PC-9 (cell line): ENCODE measurements around the gene COL11A2. TPM values are rescaled to one million over a fixed set of nuclear protein-coding genes. Genes with fewer than 3 reads are reported as not detected.

Source experiments
- Bru-seq: library from RNA; stranded (reverse); fragments of 400-500 nt; gene quantifications from one replicate; lab custom pipeline; 2021; lab: Mats Ljungman, UMichigan
- BruChase-seq, 2 experiments: library from RNA; stranded (reverse); fragments of 400-500 nt; gene quantifications; one replicate each; lab custom pipeline; 2021; lab: Mats Ljungman, UMichigan
- BruUV-seq: library from RNA; stranded (reverse); fragments of 400-500 nt; replicated peaks from 2 replicates; lab custom pipeline; 2021; lab: Mats Ljungman, UMichigan
- CTCF ChIA-PET: fragments of 300-600 bp; sonication (Branson Sonifier 250); formaldehyde crosslinking; loops from one replicate; lab custom pipeline; 2022; ENCODE audit warnings: antibody characterized with exemption; lab: Charles Lee
- POLR2A ChIA-PET: fragments of 300-600 bp; sonication (Branson Sonifier 250); formaldehyde crosslinking; loops from one replicate; lab custom pipeline; 2022; ENCODE audit warnings: antibody characterized with exemption; ENCODE audit not compliant: unreplicated experiment; lab: Charles Lee
- DNase-seq, 2 experiments: peaks; one replicate each; pipeline versions ENCODE4 v3.0.0 to v3.0.0-alpha.2; 2015 to 2022; ENCODE audit warnings: mixed read lengths in 1 of 2
- H2AFZ ChIP-seq: fragments of 200-600 bp; sonication (generic); 2 replicates; pipeline ENCODE4 v1.8.1; 2017; ENCODE audit warnings: antibody characterized with exemption
- H3F3A ChIP-seq: fragments of 200-600 bp; sonication (generic); 2 replicates; pipeline ENCODE4 v1.8.1; 2017; ENCODE audit warnings: antibody characterized with exemption, mild to moderate bottlenecking, low read depth; ENCODE audit not compliant: insufficient read depth
- H3K27ac ChIP-seq: fragments of 200-600 bp; sonication (generic); 2 replicates; pipeline ENCODE4 v1.6.1; 2016; ENCODE audit warnings: mixed run types
- H3K27me3 ChIP-seq: fragments of 200-600 bp; sonication (generic); 2 replicates; pipeline ENCODE4 v1.6.1; 2016; ENCODE audit warnings: low read depth, mixed run types; ENCODE audit not compliant: insufficient read depth
- H3K36me3 ChIP-seq: fragments of 200-600 bp; sonication (generic); 2 replicates; pipeline ENCODE4 v1.6.1; 2016; ENCODE audit warnings: low read depth, mixed run types
- H3K4me1 ChIP-seq: fragments of 200-600 bp; sonication (generic); replicated peaks from 2 replicates; pipeline ENCODE4 v1.6.1; 2016; ENCODE audit warnings: mixed run types; ENCODE audit not compliant: insufficient read depth
- H3K4me2 ChIP-seq: fragments of 200-600 bp; sonication (generic); 2 replicates; pipeline ENCODE4 v1.6.1; 2017; ENCODE audit warnings: mixed run types
- H3K4me3 ChIP-seq: fragments of 200-600 bp; sonication (generic); 2 replicates; pipeline ENCODE4 v1.6.1; 2016; ENCODE audit warnings: mixed run types
- H3K79me2 ChIP-seq: fragments of 200-600 bp; sonication (generic); 2 replicates; pipeline ENCODE4 v1.6.1; 2017; ENCODE audit warnings: low read depth, mixed run types
- H3K9me2 ChIP-seq: fragments of 200-600 bp; sonication (generic); 2 replicates; pipeline ENCODE4 v1.8.1; 2017; ENCODE audit warnings: mild to moderate bottlenecking; ENCODE audit not compliant: insufficient read depth
- H3K9me3 ChIP-seq: fragments of 200-600 bp; sonication (generic); 2 replicates; pipeline ENCODE4 v1.8.1; 2016; ENCODE audit warnings: low read depth; ENCODE audit not compliant: insufficient read depth
- H4K20me1 ChIP-seq: fragments of 200-600 bp; sonication (generic); 2 replicates; pipeline ENCODE4 v1.8.1; 2017; ENCODE audit not compliant: insufficient read depth
- CTCF ChIP-seq: fragments of 200-600 bp; sonication (generic); conservative IDR thresholded peaks from 2 replicates; pipeline ENCODE4 v1.6.1; 2017; ENCODE audit warnings: mixed run types, antibody characterized with exemption, mild to moderate bottlenecking, moderate library complexity
- EZH2 ChIP-seq: fragments of 200-600 bp; sonication (generic); IDR thresholded peaks from 2 replicates; pipeline ENCODE4 v1.8.0; 2017; ENCODE audit warnings: antibody characterized with exemption, low read depth
- intact Hi-C: fragments of 100-400 bp; cut with micrococcal nuclease; formaldehyde crosslinking; loops from one replicate; pipeline ENCODE4 v1.10.0; 2022; ENCODE audit not compliant: unreplicated experiment
- long read RNA-seq: library from polyadenylated mRNA; stranded (forward); transcript quantifications from one replicate; pipeline ENCODE4 v2.0.0, GENCODE V29; 2022
- total RNA-seq: library from RNA; stranded (reverse); gene quantifications from 2 replicates; pipeline ENCODE4 v1.2.3, GENCODE V29; 2021

The COL11A2 gene
- 2.2 and 3.4 TPM in 2 replicates for total RNA-seq
- percentile 23 among the genes with signal in this experiment for Bru-seq, nascent RNA
- BruChase-seq, experiment 1, labeled RNA remaining after a 2-hour chase = percentile 33 among the genes with signal in this experiment
- percentile 41 among the genes with signal in this experiment for BruChase-seq, experiment 2, labeled RNA remaining after a 6-hour chase
- long read RNA-seq, partial matches to known transcripts = 3 of 3 reads
- long read RNA-seq, other reads (novel, unspliced or antisense) = 0 of 3 reads

DNA sequence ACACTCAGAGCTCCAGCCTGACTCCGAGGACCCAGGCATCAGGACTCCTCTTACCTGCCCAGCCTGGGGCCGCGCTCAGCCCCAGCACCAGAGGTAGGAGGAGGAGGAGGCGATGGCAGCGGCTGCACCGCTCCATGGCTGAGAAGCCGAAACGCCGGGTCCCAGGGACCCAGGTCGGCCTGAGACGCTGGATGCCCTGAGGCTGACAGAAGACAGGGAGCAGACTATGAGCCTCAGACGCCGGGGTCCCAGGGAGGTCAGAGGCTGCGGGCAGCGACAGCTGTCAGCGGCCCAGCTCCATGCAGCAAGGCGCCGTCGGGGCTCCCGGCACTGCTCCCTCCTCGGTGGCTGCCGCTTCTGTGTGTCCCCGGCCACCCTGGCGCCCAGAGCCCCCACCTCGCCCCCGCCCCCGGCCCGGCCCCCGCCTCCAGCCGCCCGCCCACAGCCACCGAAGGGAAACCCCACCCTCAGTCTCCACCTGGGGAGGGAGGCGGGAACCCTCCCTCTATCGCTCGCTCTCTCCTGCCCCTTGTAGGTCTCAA lies at the start of gene COL11A2:
Gene COL11A2 (minus strand): TSS at position 363 of the 542 bp plus-strand sequence. CDS start 227 bp downstream, at position 136.
- Histone ChIP-seq H3K4me3 (no peak within 1 kb of the TSS), H3K4me2 (no peak within 1 kb of the TSS)

GRCh38 chr6:33241968-33242367 lies 49.7 kb upstream of the COL11A2 start:
- Histone ChIP-seq H3K4me1 (no peaks in the 10 kb centered on the region), H3K9me2 (no peaks in the 10 kb centered on the region), H3K27me3 (peaks cover 82% of the 10 kb centered on the region), H3K9me3 (no peaks in the 10 kb centered on the region), H3K79me2 (no peaks in the 10 kb centered on the region), H2AFZ (no peak overlapping the region), H3K4me2 (no peak overlapping the region), H3F3A (no peaks in the 10 kb centered on the region), H3K27ac (no peak overlapping the region), H4K20me1 (no peaks in the 10 kb centered on the region), H3K4me3 (no peak overlapping the region), H3K36me3 (no peaks in the 10 kb centered on the region)
- BruUV-seq = no TSS peak
- intact Hi-C loops = no loop called here
- DNase-seq = no peak
- CTCF ChIA-PET = no interaction called here
- POLR2A ChIA-PET = no interaction called here
- TF ChIP-seq EZH2 (no peak), CTCF (no peak)

More for the DNA sequence above, at the start of gene COL11A2:
- H3K9me3 ChIP-seq = no peaks in the 10 kb centered on the region
- BruUV-seq = no TSS peak
- H3K9me2 ChIP-seq = no peaks in the 10 kb centered on the region
- no peaks in the 10 kb centered on the region for H3K27me3 ChIP-seq
- TF ChIP-seq CTCF (no peak), EZH2 (no peak)
- peaks cover 4% of the 10 kb centered on the region; the same call in 1 of the 2 replicates for H4K20me1 ChIP-seq
- H2AFZ ChIP-seq = no peak within 1 kb of the TSS
- no peaks in the 10 kb centered on the region for H3K4me1 ChIP-seq
- ChIA-PET POLR2A (no interaction called here), CTCF (interaction anchor here (0.5 kb wide), 1 partner anchor 347 kb away, joined by 13 read pairs; no protein-coding TSS in a partner anchor)
- H3K27ac ChIP-seq = no peak within 1 kb of the TSS
- no peak for DNase-seq
- intact Hi-C loops = no loop called here
- peaks cover 7% of the 10 kb centered on the region; the same call in 1 of the 2 replicates for H3K36me3 ChIP-seq
- H3K79me2 ChIP-seq = 0 out of 2 replicates have a peak, but pooled peaks cover 2% of the 10 kb centered on the region
- peaks cover 4% of the 10 kb centered on the region; the same call in 1 of the 2 replicates for H3F3A ChIP-seq

DNA sequence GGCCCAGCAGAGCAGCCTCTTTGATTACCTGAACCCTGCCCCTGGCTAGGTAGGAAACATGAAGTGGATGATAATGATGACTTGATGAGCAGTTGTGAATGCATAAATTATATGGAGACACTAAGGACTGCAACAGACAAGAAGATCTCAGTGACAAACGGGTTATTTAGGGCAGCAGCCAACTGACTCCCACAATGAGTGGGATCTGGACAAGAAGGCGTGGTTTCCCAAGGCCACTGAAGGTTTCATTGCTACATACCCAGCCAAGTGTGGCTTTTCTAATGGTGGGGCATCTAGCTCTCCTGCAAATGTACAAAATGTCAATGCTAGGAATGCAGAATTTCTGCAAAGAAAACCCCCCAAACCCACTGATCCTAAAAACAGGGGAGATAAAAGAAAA lies 45.5 kb upstream of the COL11A2 start:
- no peaks in the 10 kb centered on the region for H3K9me2 ChIP-seq
- no peaks in the 10 kb centered on the region for H3K9me3 ChIP-seq
- BruUV-seq = no TSS peak
- POLR2A ChIA-PET = no interaction called here
- no peak overlapping the region for H3K27ac ChIP-seq
- no peaks in the 10 kb centered on the region for H3K79me2 ChIP-seq
- no peak overlapping the region for H3K4me2 ChIP-seq
- intact Hi-C loops = no loop called here
- DNase-seq = no peak
- CTCF ChIA-PET = no interaction called here
- no peaks in the 10 kb centered on the region for H3F3A ChIP-seq
- no peaks in the 10 kb centered on the region for H3K36me3 ChIP-seq
- H3K27me3 ChIP-seq = peaks cover 94% of the 10 kb centered on the region
- no peak overlapping the region for H2AFZ ChIP-seq
- no peak overlapping the region for H3K4me3 ChIP-seq
- H4K20me1 ChIP-seq = no peaks in the 10 kb centered on the region
- no peak for TF ChIP-seq EZH2
- TF ChIP-seq CTCF = no peak
- no peaks in the 10 kb centered on the region for H3K4me1 ChIP-seq
